H1 (cell line): Measurements from ENCODE around the gene PTPN3.

ENCODE experiments used
- CTCF ChIP-seq, 3 experiments: IDR thresholded peaks; 1 replicate in 2 of 3; 2 replicates in 1 of 3; pipeline versions ENCODE4 v1.5.1 to v1.6.1; 2011; ENCODE audit warnings: low read length in 3 of 3, mild to moderate bottlenecking in 3 of 3, inconsistent platforms in 2 of 3, low read depth in 1 of 3, moderate library complexity in 1 of 3; ENCODE audit not compliant: insufficient read depth in 1 of 3; ENCODE audit errors: control extremely low read depth in 1 of 3
- EZH2 ChIP-seq: fragments of 200-600 bp; sonication (generic); IDR thresholded peaks from 2 replicates; pipeline ENCODE4 v1.7.1; 2012; ENCODE audit warnings: low read depth, mild to moderate bottlenecking, moderate library complexity, low read length, inconsistent platforms; ENCODE audit not compliant: severe bottlenecking
- HDAC6 ChIP-seq: IDR thresholded peaks from one replicate; pipeline ENCODE4 v1.7.1; 2012; ENCODE audit warnings: low read depth, mild to moderate bottlenecking, inconsistent platforms, low read length, moderate library complexity
- NANOG ChIP-seq: IDR thresholded peaks from 2 replicates; pipeline ENCODE4 v1.6.1; 2011; ENCODE audit warnings: low read length, low read depth, mild to moderate bottlenecking, inconsistent platforms; ENCODE audit not compliant: insufficient read depth, poor library complexity, severe bottlenecking
- SAP30 ChIP-seq: fragments of 300-600 bp; sonication (generic); IDR thresholded peaks from 2 replicates; pipeline ENCODE4 v1.7.1; 2012; ENCODE audit warnings: low read length, moderate library complexity, mild to moderate bottlenecking, inconsistent platforms; ENCODE audit not compliant: insufficient read depth, insufficient replicate concordance

- TF ChIP-seq CTCF (IDR thresholded peaks at IDR 0.05; ENCODE audit: control extremely low read depth in 1 of 3, insufficient read depth in 1 of 3, low read depth in 1 of 3, low read length in 3 of 3) (no peak), SAP30 (no peak), EZH2 (no peak), NANOG (no peak), HDAC6 (no peak)
Measured at GRCh38 chr9:109383356-109383755, 114.8 kb downstream of the PTPN3 start.
